GM12878 (cell line): ENCODE results near the gene ANAPC15.

Source experiments
- CREB1 ChIP-seq: IDR thresholded peaks from 2 replicates; pipeline ENCODE4 v1.6.1; 2012; ENCODE audit warnings: low read depth, mild to moderate bottlenecking, inconsistent platforms
- EZH2 ChIP-seq: IDR thresholded peaks from 2 replicates; pipeline ENCODE4 v1.6.1; 2012; ENCODE audit warnings: low read depth, mild to moderate bottlenecking, control low read depth, inconsistent platforms, low read length, borderline replicate concordance; ENCODE audit not compliant: control insufficient read depth
- FOXM1 ChIP-seq: IDR thresholded peaks from 2 replicates; pipeline ENCODE4 v1.6.1; 2012; ENCODE audit warnings: low read depth, mild to moderate bottlenecking, inconsistent platforms, low read length, moderate library complexity
- JUND ChIP-seq: IDR thresholded peaks from 2 replicates; pipeline ENCODE4 v1.6.1; 2012; ENCODE audit warnings: low read depth, mild to moderate bottlenecking, low read length, improper control_type of control experiment, moderate library complexity
- MYC ChIP-seq: IDR thresholded peaks from 2 replicates; pipeline ENCODE4 v1.6.1; 2011; ENCODE audit warnings: mild to moderate bottlenecking, low read length, moderate library complexity, inconsistent platforms; ENCODE audit not compliant: insufficient read depth, insufficient replicate concordance, insufficient read length, severe bottlenecking
- NRF1 ChIP-seq: conservative IDR thresholded peaks from 2 replicates; pipeline ENCODE4 v1.6.1; 2011; ENCODE audit warnings: mild to moderate bottlenecking, low read depth, low read length, improper control_type of control experiment
- POLR2A ChIP-seq: IDR thresholded peaks from 2 replicates; pipeline ENCODE4 v1.6.1; 2011; ENCODE audit warnings: low read depth, mild to moderate bottlenecking, low read length
- RAD21 ChIP-seq: IDR thresholded peaks from 2 replicates; pipeline ENCODE4 v1.6.1; 2011; ENCODE audit warnings: mild to moderate bottlenecking, low read depth, low read length, moderate library complexity; ENCODE audit not compliant: insufficient read depth
- SMARCA5 ChIP-seq: fragments of 450-650 bp; IDR thresholded peaks from 2 replicates; pipeline ENCODE4 v1.6.1; 2017; ENCODE audit warnings: mild to moderate bottlenecking
- ZBED1 ChIP-seq: IDR thresholded peaks from 2 replicates; pipeline ENCODE4 v1.6.1; 2016; ENCODE audit warnings: borderline replicate concordance
- ZNF274 ChIP-seq: IDR thresholded peaks from one replicate; pipeline ENCODE4 v1.8.0; 2011; ENCODE audit not compliant: insufficient read length, insufficient read depth
- TF ChIP-seq, protein P1 (sequence below), 3 experiments: IDR thresholded peaks in 2 of 3; conservative IDR thresholded peaks in 1 of 3; 2 replicates each; pipeline ENCODE4 v1.5.1; 2011; ENCODE audit warnings: low read depth in 3 of 3, low read length in 3 of 3, mild to moderate bottlenecking in 3 of 3, control low read depth in 2 of 3, moderate library complexity in 2 of 3, inconsistent platforms in 1 of 3, mixed read lengths in 1 of 3; ENCODE audit not compliant: control insufficient read depth in 2 of 3, insufficient read depth in 1 of 3; ENCODE audit errors: extremely low read depth in 1 of 3

DNA sequence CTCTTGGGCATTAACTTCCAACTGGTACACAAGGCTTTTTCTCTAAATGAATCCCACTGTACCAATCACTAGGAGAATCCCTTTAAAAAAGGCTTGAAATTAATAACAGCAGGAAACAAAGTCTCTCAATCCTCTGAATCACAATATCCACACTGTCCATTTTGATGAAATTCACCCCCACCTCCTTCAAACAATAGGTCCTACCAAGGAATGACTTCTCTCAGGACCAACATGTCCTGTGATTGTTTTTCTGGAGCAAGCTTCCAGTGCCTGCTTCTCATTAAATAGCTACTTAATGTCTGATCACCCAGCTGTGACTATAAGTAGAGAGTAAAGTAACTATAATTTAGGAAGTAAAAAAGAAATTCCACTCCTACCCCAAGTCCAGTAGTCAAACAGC is 45.2 kb downstream of the ANAPC15 start:
- TF ChIP-seq SMARCA5, result no peak
- no peak for TF ChIP-seq ZBED1
- no peak for TF ChIP-seq MYC
- TF ChIP-seq POLR2A, result no peak
- no peak for TF ChIP-seq EZH2
- TF ChIP-seq FOXM1, result no peak
- TF ChIP-seq RAD21, result no peak
- TF ChIP-seq, protein P1, sequence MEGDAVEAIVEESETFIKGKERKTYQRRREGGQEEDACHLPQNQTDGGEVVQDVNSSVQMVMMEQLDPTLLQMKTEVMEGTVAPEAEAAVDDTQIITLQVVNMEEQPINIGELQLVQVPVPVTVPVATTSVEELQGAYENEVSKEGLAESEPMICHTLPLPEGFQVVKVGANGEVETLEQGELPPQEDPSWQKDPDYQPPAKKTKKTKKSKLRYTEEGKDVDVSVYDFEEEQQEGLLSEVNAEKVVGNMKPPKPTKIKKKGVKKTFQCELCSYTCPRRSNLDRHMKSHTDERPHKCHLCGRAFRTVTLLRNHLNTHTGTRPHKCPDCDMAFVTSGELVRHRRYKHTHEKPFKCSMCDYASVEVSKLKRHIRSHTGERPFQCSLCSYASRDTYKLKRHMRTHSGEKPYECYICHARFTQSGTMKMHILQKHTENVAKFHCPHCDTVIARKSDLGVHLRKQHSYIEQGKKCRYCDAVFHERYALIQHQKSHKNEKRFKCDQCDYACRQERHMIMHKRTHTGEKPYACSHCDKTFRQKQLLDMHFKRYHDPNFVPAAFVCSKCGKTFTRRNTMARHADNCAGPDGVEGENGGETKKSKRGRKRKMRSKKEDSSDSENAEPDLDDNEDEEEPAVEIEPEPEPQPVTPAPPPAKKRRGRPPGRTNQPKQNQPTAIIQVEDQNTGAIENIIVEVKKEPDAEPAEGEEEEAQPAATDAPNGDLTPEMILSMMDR (IDR thresholded peaks at IDR 0.05 in 2 of 3, conservative IDR thresholded peaks at IDR 0.05 in 1 of 3; ENCODE audit: control insufficient read depth in 2 of 3, extremely low read depth in 1 of 3, insufficient read depth in 1 of 3, low read depth in 3 of 3, low read length in 3 of 3), result no peak
- no peak for TF ChIP-seq CREB1
- TF ChIP-seq JUND, result no peak
- TF ChIP-seq NRF1, result no peak
- no peak for TF ChIP-seq ZNF274
